ENCODE data around the gene ERMAP.

ERMAP gene

DNA sequence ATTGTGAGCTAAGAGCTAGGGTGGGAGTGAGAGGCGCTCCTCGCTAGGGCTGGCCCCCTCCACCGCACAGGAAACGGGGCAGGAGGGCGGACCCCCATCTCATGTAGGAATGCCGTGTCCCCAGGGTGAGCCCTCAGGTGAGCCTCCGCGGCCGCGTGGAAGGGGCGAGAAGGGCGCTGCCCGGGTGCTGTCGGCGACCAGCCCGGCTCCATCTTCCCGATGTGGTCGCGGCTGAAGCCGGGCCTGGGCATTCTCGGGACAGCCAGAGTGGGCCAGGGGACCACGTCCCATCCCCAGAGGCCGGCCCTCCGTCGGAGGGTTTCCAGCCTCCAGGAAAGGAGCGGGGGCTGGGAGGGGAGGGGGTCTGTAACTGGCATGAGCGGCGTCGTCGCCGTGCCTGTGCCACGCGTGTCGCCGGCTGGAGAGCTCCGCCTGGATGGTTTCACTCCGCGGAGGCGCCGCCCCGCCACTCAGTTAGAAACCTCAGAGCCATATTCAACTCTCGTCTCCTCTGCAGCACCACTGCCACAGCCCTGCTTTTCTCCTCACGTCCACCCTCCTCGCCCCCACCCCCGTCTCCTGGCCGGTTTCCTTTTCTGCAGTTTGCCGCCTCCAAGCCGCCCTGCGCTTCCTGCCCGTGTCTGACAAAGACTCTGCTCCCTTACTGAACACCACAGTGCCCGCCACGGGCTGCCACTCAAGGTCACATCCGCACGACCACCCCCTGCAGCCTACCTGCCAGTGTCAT, 31.8 kb upstream of the ERMAP start, which contains the start of gene TMEM269:
Gene TMEM269, plus strand, starts transcription at position 46 of the 748 bp plus-strand sequence. CDS start 4,903 bp downstream, outside the sequence.
- no peak for ATAC-seq
- TF ChIP-seq TCF4 (CRISPR knock-in tag; IDR thresholded peaks at IDR 0.05; ENCODE audit: borderline replicate concordance) (no peak), TSHZ2 (CRISPR knock-in tag; IDR thresholded peaks at IDR 0.05) (no peak), TOX (CRISPR knock-in tag; IDR thresholded peaks at IDR 0.05; ENCODE audit: borderline replicate concordance) (no peak), PPARA (CRISPR knock-in tag; IDR thresholded peaks at IDR 0.05; ENCODE audit: borderline replicate concordance) (no peak), ZFP3 (CRISPR knock-in tag; IDR thresholded peaks at IDR 0.05) (no peak), CSDC2 (CRISPR knock-in tag; IDR thresholded peaks at IDR 0.05) (no peak), CSRNP3 (CRISPR knock-in tag; IDR thresholded peaks at IDR 0.05) (no peak), ZNF565 (CRISPR knock-in tag; conservative IDR thresholded peaks at IDR 0.05; ENCODE audit: low read depth) (no peak), ZFP30 (CRISPR knock-in tag; IDR thresholded peaks at IDR 0.05) (no peak)
- TF ChIP-seq, protein P1, sequence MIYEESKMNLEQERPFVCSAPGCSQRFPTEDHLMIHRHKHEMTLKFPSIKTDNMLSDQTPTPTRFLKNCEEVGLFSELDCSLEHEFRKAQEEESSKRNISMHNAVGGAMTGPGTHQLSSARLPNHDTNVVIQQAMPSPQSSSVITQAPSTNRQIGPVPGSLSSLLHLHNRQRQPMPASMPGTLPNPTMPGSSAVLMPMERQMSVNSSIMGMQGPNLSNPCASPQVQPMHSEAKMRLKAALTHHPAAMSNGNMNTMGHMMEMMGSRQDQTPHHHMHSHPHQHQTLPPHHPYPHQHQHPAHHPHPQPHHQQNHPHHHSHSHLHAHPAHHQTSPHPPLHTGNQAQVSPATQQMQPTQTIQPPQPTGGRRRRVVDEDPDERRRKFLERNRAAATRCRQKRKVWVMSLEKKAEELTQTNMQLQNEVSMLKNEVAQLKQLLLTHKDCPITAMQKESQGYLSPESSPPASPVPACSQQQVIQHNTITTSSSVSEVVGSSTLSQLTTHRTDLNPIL (CRISPR knock-in tag; IDR thresholded peaks at IDR 0.05; ENCODE audit: low read depth), result no peak
- TF ChIP-seq, protein P2, sequence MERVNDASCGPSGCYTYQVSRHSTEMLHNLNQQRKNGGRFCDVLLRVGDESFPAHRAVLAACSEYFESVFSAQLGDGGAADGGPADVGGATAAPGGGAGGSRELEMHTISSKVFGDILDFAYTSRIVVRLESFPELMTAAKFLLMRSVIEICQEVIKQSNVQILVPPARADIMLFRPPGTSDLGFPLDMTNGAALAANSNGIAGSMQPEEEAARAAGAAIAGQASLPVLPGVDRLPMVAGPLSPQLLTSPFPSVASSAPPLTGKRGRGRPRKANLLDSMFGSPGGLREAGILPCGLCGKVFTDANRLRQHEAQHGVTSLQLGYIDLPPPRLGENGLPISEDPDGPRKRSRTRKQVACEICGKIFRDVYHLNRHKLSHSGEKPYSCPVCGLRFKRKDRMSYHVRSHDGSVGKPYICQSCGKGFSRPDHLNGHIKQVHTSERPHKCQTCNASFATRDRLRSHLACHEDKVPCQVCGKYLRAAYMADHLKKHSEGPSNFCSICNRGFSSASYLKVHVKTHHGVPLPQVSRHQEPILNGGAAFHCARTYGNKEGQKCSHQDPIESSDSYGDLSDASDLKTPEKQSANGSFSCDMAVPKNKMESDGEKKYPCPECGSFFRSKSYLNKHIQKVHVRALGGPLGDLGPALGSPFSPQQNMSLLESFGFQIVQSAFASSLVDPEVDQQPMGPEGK (CRISPR knock-in tag; IDR thresholded peaks at IDR 0.05; ENCODE audit: borderline replicate concordance), result no peak

- ATAC-seq, result no peak; the same call in 1 of the 3 replicates
- no peak for TF ChIP-seq ZNF70 (CRISPR knock-in tag; IDR thresholded peaks at IDR 0.05)
- TF ChIP-seq, protein P2 (CRISPR knock-in tag; IDR thresholded peaks at IDR 0.05; ENCODE audit: borderline replicate concordance), result no peak
- TF ChIP-seq ISL1 (CRISPR knock-in tag; IDR thresholded peaks at IDR 0.05), result no peak
- TF ChIP-seq ZNF8 (CRISPR knock-in tag; IDR thresholded peaks at IDR 0.05), result no peak
- TF ChIP-seq ESRRG (CRISPR knock-in tag; IDR thresholded peaks at IDR 0.05), result no peak
- TF ChIP-seq CSDC2 (CRISPR knock-in tag; IDR thresholded peaks at IDR 0.05), result no peak
- no peak for TF ChIP-seq TSHZ2 (CRISPR knock-in tag; IDR thresholded peaks at IDR 0.05)
- TF ChIP-seq TCF4 (CRISPR knock-in tag; IDR thresholded peaks at IDR 0.05; ENCODE audit: borderline replicate concordance), result no peak
- no peak for TF ChIP-seq CSRNP3 (CRISPR knock-in tag; IDR thresholded peaks at IDR 0.05)
- TF ChIP-seq RARB (CRISPR knock-in tag; IDR thresholded peaks at IDR 0.05), result no peak
- TF ChIP-seq, protein P1 (CRISPR knock-in tag; IDR thresholded peaks at IDR 0.05; ENCODE audit: low read depth), result no peak
- no peak for TF ChIP-seq TOX (CRISPR knock-in tag; IDR thresholded peaks at IDR 0.05; ENCODE audit: borderline replicate concordance)
- no peak for TF ChIP-seq PPARA (CRISPR knock-in tag; IDR thresholded peaks at IDR 0.05; ENCODE audit: borderline replicate concordance)
- TF ChIP-seq, protein P3, sequence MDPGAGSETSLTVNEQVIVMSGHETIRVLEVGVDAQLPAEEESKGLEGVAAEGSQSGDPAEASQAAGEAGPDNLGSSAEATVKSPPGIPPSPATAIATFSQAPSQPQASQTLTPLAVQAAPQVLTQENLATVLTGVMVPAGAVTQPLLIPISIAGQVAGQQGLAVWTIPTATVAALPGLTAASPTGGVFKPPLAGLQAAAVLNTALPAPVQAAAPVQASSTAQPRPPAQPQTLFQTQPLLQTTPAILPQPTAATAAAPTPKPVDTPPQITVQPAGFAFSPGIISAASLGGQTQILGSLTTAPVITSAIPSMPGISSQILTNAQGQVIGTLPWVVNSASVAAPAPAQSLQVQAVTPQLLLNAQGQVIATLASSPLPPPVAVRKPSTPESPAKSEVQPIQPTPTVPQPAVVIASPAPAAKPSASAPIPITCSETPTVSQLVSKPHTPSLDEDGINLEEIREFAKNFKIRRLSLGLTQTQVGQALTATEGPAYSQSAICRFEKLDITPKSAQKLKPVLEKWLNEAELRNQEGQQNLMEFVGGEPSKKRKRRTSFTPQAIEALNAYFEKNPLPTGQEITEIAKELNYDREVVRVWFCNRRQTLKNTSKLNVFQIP (CRISPR knock-in tag; IDR thresholded peaks at IDR 0.05; ENCODE audit: borderline replicate concordance, low read depth), result no peak
Measured at GRCh38 chr1:42786097-42786496, 30.8 kb upstream of the ERMAP start.
